Naive thymus-derived CD8-positive, alpha-beta T cell (primary cell): ENCODE results near the gene RAPGEF1. TPM values are rescaled to one million over a fixed set of nuclear protein-coding genes. Genes with fewer than 3 reads are reported as not detected.
A peak's percentile ranks its signal among the peaks of the same experiment; 100 is the strongest.

Experiments used
- ATAC-seq, 2 donors: fragments of 150-1000 bp; cut with Tn5 transposase in 1 of 2; sonication (Bioruptor Pico), chemical (Tn5 transposase) in 1 of 2; 1 replicate in 1 of 2; 2 replicates in 1 of 2; pipeline ENCODE4 v1.10.0; 2021; ENCODE audit warnings: mild to moderate bottlenecking in 2 of 2, moderate library complexity in 2 of 2
- POLR2A ChIA-PET: fragments of 350-600 bp; sonication (Branson Sonifier 250); formaldehyde crosslinking; loops from one replicate; lab custom pipeline; 2021; ENCODE audit warnings: antibody characterized with exemption; lab: Charles Lee
- DNase-seq, 10 donors: peaks; one replicate each; pipeline versions ENCODE4 v3.0.0 to v3.0.0-alpha.2; 2020 to 2022
- H3K27ac Mint-ChIP-seq, 10 donors: one replicate each; pipeline ENCODE4 v1.8.0; 2020 to 2022; ENCODE audit warnings: mild to moderate bottlenecking in 10 of 10, mixed read lengths in 10 of 10, moderate library complexity in 4 of 10, inconsistent platforms in 1 of 10
- H3K27me3 Mint-ChIP-seq, 5 donors: one replicate each; pipeline ENCODE4 v1.8.0; 2021 to 2022; ENCODE audit warnings: mixed read lengths in 5 of 5
- H3K36me3 Mint-ChIP-seq, 3 donors: one replicate each; pipeline ENCODE4 v1.8.0; 2020 to 2022; ENCODE audit warnings: mixed read lengths in 3 of 3, mild to moderate bottlenecking in 2 of 3, inconsistent platforms in 1 of 3
- H3K4me1 Mint-ChIP-seq, 4 donors: one replicate each; pipeline ENCODE4 v1.8.0; 2021 to 2022; ENCODE audit warnings: mixed read lengths in 4 of 4
- H3K4me3 Mint-ChIP-seq, 10 donors: one replicate each; pipeline ENCODE4 v1.8.0; 2020 to 2022; ENCODE audit warnings: mild to moderate bottlenecking in 10 of 10, mixed read lengths in 10 of 10, moderate library complexity in 6 of 10, inconsistent platforms in 1 of 10
- H3K9me3 Mint-ChIP-seq, 9 donors: one replicate each; pipeline ENCODE4 v1.8.0; 2020 to 2022; ENCODE audit warnings: mixed read lengths in 9 of 9, mild to moderate bottlenecking in 3 of 9, inconsistent platforms in 1 of 9, moderate library complexity in 1 of 9
- polyA plus RNA-seq, 3 donors: library from polyadenylated mRNA; unstranded; fragments of 300-500 nt; fragmentation: Illumina TruSeq; gene quantifications; one replicate each; pipeline ENCODE4 v1.2.3, GENCODE V29; 2021
- total RNA-seq, 8 experiments: library from RNA in 2 of 8; stranded (reverse) in 2 of 8; gene quantifications; one replicate each; pipeline ENCODE4 v1.2.3 and lab custom pipeline; 2021 to 2026

Gene RAPGEF1
- total and polyA plus RNA-seq, 5 experiments from 2014 or later = 1.6 to 94.7 (median 9.0) TPM

DNA sequence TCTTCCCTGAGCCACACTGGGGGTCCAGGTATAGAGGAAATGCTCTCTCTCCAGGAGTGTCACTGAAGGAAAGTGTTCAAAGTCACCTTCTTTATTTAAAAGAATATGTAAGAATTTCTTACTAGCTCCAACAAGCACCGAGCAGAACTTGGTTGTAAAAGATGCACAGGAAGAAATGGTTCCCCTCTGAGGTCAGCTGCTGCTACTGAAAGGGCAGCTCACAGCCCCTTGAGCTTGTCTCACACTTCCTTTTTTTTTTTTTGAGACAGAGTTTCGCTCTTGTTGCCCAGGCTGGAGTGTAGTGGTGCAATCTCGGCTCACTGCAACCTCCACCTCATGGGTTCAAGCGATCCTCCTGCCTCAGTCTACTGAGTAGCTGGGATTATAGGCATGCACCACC is 117.4 kb downstream of the RAPGEF1 start:
- H3K27ac Mint-ChIP-seq = peak overlapping the region in 2 of 10 donors; percentile 6 to 18
- H3K9me3 Mint-ChIP-seq = no peaks in the 10 kb centered on the region
- peaks cover 0 to 80% (median 21%) of the 10 kb centered on the region in 3 donors for H3K36me3 Mint-ChIP-seq
- DNase-seq = no peak
- ATAC-seq = no peak
- no peak overlapping the region for H3K4me3 Mint-ChIP-seq
- H3K4me1 Mint-ChIP-seq = peaks cover 0 to 48% (median 6%) of the 10 kb centered on the region in 4 donors
- no peaks in the 10 kb centered on the region for H3K27me3 Mint-ChIP-seq
- POLR2A ChIA-PET = interaction anchor here (0.8 kb wide), 1 partner anchor 116 kb away, joined by 3 read pairs; no protein-coding TSS in a partner anchor

DNA sequence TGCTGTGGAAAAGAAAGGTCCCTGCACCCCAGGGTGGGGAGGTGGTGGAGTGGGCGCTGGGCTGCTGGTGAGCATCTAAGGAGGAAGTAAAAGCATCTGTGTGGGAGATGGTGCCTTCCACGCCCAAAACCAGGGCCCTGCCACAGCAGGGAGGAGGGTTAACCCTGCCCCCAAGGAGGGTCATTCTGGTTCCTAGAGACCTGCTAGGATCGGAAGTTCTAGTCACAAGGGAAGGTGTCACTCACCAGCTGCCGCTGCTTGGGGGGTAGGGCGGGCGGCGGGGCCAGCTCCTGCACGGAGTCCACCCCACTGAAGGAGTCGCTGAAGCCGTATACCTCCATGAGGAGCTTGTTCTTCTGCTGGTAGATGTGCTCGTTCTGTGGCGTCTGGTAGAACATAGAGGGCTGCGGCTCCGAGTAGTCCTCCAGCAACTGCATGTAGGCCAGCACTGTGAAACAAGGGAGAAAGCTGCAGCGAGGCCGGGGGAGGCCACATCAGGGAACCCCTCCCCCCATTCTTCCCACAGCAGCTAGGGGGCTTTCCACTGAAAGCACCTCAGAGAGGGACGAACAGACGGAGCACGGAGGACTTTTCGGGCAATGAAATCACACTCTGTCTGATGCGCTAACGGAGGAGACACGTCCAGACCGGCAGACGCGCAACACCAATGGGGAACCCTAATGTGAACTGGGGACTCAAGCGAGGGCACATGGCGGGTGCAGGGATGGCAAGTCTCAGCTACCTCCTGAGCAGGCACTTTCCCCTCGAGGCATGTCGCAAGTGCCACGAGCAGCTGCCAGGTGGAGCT is 118.1 kb downstream of the RAPGEF1 start:
- peaks cover 0 to 44% (median 3%) of the 10 kb centered on the region in 4 donors for H3K4me1 Mint-ChIP-seq
- H3K27me3 Mint-ChIP-seq = no peaks in the 10 kb centered on the region
- POLR2A ChIA-PET = interaction anchor here (0.8 kb wide), 1 partner anchor 117 kb away, joined by 3 read pairs; no protein-coding TSS in a partner anchor
- no peaks in the 10 kb centered on the region for H3K9me3 Mint-ChIP-seq
- H3K27ac Mint-ChIP-seq = peak overlapping the region in 6 of 10 donors; percentile 33 to 83 (median 69)
- ATAC-seq (no peak), DNase-seq (no peak)
- H3K4me3 Mint-ChIP-seq = peak overlapping the region in 1 of 10 donors; percentile 24
- peaks cover 0 to 81% (median 21%) of the 10 kb centered on the region in 3 donors for H3K36me3 Mint-ChIP-seq

DNA sequence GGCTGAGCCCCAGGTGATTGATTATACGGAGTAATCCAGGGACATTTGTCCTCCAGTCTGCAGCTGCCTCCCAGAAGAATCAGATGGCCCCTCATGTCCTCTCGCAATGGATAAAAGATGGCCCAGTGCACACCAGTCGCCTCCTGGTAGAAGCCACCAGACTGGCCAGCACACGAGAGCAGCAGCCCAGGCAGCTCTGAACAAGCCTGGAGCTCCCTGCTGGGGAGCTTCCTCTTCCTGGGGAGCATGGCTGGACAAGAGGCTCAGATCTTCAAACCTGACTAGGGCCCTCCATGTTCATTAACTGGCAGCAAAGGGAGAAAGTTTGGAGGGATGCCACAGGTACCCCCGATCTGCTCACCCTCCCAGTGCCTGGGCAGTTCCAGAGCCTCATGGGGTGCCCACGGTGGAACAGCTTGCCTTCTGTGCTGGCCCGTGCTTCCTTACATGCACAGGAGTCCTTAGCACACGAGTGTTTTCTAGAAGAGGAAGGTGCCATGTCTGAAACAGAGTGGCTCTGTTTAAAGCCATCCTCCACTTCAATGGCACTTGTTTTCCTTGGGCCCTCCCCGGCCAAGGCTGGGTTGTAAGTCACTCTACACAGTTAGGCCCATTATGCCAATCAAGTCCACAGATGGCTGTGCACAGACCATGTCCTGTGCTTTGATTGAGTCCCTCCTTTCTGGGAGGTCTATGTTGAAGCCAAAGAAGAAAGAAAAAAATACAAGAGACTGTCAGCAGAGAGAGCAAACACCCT is 118.9 kb downstream of the RAPGEF1 start:
- ATAC-seq (no peak), DNase-seq (no peak)
- POLR2A ChIA-PET = no interaction called here
- peaks cover 0 to 44% (median 4%) of the 10 kb centered on the region in 4 donors for H3K4me1 Mint-ChIP-seq
- no peaks in the 10 kb centered on the region for H3K27me3 Mint-ChIP-seq
- peak overlapping the region in 5 of 10 donors; percentile 11 to 83 (median 75) for H3K27ac Mint-ChIP-seq
- H3K4me3 Mint-ChIP-seq = peak overlapping the region in 1 of 10 donors; percentile 24
- H3K9me3 Mint-ChIP-seq = no peaks in the 10 kb centered on the region
- peaks cover 0 to 82% (median 17%) of the 10 kb centered on the region in 3 donors for H3K36me3 Mint-ChIP-seq

DNA sequence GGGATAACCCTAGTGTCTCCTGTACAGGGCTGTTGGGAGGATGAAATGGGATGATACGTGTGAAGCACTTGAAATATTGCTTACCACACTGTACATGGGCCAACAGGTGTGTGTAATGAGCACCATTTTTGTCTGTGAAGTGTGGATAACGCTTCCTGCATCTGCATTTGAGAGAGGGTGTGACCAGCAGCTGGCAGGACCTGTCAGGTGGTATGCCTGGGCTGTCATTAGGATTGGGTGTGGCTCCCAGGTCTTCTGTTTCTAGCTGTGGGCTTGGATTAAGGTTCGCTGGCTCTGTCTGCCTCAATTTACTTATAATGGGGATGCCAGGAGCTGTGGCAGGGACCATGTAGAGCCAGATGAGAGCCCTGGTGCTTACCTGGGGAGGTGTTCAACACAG is 120.2 kb downstream of the RAPGEF1 start:
- Mint-ChIP-seq H3K27ac (no peak overlapping the region), H3K4me3 (no peak overlapping the region)
- POLR2A ChIA-PET = no interaction called here

DNA sequence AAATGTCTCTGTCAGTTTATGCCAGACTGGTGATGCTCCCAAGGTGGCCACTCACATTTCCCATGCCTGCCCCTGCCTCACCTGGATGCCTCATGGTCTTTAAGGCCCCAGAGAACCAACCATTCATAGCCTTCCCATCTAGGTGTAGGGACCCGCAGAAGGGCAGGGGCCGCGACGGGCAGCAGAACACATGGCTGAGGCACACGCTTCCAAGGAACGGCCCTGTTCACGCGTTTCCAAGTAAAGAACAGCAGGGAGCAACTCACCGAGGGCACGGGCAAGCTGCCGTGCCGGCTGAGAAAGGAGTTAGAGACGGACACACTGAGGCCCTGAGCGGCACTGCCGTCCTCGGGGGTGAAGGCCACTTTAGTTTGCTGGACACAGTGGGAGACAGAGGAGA is 121.1 kb downstream of the RAPGEF1 start:
- Mint-ChIP-seq H3K27me3 (no peaks in the 10 kb centered on the region), H3K36me3 (peaks cover 0 to 74% (median 16%) of the 10 kb centered on the region in 3 donors), H3K9me3 (no peaks in the 10 kb centered on the region), H3K4me1 (peaks cover 0 to 27% (median 5%) of the 10 kb centered on the region in 4 donors), H3K4me3 (no peak overlapping the region), H3K27ac (peak overlapping the region in 2 of 10 donors; percentile 34 to 35)
- DNase-seq (no peak), ATAC-seq (no peak)
- POLR2A ChIA-PET = no interaction called here

More for the DNA sequence above, 120.2 kb downstream of the RAPGEF1 start:
- ATAC-seq (no peak), DNase-seq (no peak)
- H3K4me1 Mint-ChIP-seq = peaks cover 0 to 31% (median 5%) of the 10 kb centered on the region in 4 donors
- H3K36me3 Mint-ChIP-seq = peaks cover 0 to 77% (median 17%) of the 10 kb centered on the region in 3 donors
- no peaks in the 10 kb centered on the region for H3K27me3 Mint-ChIP-seq
- H3K9me3 Mint-ChIP-seq = no peaks in the 10 kb centered on the region

DNA sequence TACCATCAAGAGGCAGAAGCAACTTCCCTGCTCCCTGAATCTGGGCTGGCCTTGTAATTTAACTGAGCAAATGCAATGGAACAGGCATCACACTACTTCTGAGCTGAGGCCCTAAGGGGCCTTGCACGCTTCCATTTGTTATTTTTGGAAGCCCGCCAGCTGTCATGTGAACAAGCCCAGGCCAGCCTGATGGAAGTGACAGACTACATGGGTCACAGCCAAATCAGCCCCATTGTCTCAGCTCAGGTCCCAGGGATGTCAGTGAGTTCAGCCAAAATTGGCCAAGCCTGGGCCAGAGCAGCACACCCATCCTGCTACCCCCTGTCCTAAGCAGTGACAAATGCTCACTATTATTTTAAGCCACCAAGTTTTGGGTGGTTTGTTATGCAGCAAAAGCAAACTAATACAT is 121.8 kb downstream of the RAPGEF1 start:
- Mint-ChIP-seq H3K27me3 (no peaks in the 10 kb centered on the region), H3K4me3 (no peak overlapping the region), H3K27ac (peak overlapping the region in 2 of 10 donors; percentile 31 to 35), H3K4me1 (peaks cover 0 to 24% (median 6%) of the 10 kb centered on the region in 4 donors), H3K36me3 (peaks cover 0 to 74% (median 21%) of the 10 kb centered on the region in 3 donors), H3K9me3 (no peaks in the 10 kb centered on the region)
- POLR2A ChIA-PET = no interaction called here
- DNase-seq = no peak
- no peak for ATAC-seq

DNA sequence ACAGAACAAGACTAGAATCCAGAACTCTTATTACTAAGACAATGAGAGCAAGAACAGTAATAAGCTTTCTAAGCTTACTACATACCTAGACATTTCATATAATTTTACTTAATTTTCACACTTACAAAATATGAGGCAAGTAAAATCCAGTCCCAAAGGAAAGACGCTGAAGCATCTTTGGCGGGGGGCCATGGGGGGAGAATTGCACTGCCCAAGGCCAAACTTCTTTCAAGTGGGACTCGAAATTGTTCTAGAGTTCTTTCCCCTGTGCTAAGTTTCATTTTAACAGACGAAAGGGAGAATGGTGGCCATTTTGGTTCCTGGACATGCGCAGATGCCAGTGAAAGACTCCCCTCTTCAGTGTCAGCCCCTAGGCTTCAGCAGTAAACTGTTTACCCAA is 122.3 kb downstream of the RAPGEF1 start:
- DNase-seq = no peak
- POLR2A ChIA-PET = no interaction called here
- no peaks in the 10 kb centered on the region for H3K27me3 Mint-ChIP-seq
- no peak overlapping the region for H3K4me3 Mint-ChIP-seq
- H3K27ac Mint-ChIP-seq = no peak overlapping the region
- peaks cover 0 to 23% (median 6%) of the 10 kb centered on the region in 4 donors for H3K4me1 Mint-ChIP-seq
- no peaks in the 10 kb centered on the region for H3K9me3 Mint-ChIP-seq
- peaks cover 0 to 76% (median 21%) of the 10 kb centered on the region in 3 donors for H3K36me3 Mint-ChIP-seq
- ATAC-seq = no peak

DNA sequence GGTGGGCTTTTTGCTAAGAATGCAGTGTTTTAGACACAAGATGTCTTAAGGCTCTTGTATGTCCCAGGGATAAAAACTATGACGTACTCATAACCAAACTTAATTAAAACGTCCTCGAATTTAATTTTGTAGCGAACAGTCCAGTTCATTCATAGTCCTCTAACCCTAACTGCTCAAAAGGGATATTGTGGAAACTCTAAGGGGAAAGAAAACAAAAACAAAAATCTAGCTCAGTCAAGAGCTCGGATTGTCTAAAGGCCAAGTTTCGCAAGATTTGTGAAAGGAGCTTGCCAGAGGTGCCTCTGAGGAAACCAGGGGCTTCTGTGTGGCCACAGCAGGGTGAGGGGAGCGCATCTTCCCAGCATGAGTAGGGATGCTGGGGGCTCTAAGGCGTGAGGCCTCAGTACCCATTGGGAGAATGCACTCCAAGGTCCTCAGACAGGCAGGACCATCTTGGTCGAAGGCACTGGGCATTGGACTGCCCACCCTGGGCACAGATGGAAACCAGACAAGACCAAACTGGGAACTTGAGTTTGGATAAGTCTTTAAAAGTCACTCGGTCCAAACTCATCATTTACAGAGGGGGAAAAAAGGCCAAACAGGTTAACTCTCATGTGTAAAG is 122.8 kb downstream of the RAPGEF1 start:
- Mint-ChIP-seq H3K4me1 (peaks cover 0 to 19% (median 6%) of the 10 kb centered on the region in 4 donors), H3K9me3 (no peaks in the 10 kb centered on the region), H3K27me3 (no peaks in the 10 kb centered on the region), H3K4me3 (no peak overlapping the region), H3K27ac (no peak overlapping the region), H3K36me3 (peaks cover 0 to 77% (median 21%) of the 10 kb centered on the region in 3 donors)
- ATAC-seq (no peak), DNase-seq (no peak)
- POLR2A ChIA-PET = no interaction called here

DNA sequence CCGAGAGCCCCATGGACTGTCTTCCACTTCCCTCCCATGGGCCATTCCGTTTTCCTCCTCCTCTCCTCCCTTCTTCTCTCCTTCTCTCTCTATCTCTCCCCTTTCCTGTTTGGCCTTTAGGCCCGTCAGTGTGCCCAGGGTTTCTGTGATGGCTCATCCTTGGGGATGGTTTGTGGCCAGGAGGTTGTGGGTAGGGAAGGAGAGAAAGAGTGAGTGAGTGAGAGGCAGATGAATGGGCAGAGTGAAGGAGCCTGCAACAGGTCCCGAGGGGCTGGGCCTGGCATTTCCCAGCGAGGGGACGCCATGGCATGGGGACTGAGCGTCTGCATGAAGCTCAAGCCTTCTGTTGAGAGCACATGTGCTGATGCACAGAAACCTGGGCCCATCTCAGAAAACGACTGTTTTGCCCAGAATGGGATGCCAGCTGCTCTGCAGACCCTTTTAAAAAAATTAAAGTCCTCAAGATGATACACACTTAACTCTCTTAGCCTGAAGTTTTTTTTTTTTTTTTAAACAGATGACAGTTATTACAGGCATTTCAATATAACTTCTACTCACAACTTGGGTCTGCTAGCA is 125.4 kb downstream of the RAPGEF1 start:
- Mint-ChIP-seq H3K27me3 (no peaks in the 10 kb centered on the region), H3K36me3 (peaks cover 0 to 71% (median 12%) of the 10 kb centered on the region in 3 donors), H3K4me1 (peaks cover 0 to 8% (median 7%) of the 10 kb centered on the region in 4 donors), H3K27ac (no peak overlapping the region), H3K4me3 (no peak overlapping the region), H3K9me3 (no peaks in the 10 kb centered on the region)
- POLR2A ChIA-PET = interaction anchor here (0.6 kb wide), 1 partner anchor 707 kb away, joined by 5 read pairs; no protein-coding TSS in a partner anchor
- DNase-seq (no peak), ATAC-seq (no peak)

DNA sequence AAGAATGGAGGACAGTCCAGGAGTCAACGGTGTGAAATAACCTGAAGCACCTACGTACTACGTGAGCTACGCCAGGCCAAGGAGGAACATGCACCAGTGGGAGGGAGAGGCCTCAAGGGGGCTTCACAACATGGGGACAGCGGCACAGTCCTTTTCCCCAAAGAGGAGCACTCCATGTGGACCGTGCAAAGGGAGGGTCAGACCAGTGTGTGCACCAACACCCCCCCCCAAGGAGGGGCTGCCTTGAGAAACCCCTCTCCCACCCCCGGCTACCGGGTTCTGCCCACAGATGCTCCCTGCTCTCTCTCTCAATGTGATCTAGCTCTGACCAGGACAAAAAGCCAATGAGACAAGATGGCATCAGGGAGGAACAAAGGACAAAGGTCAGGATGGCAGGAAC is 126.0 kb downstream of the RAPGEF1 start:
- no peaks in the 10 kb centered on the region for H3K27me3 Mint-ChIP-seq
- H3K27ac Mint-ChIP-seq = peak overlapping the region in 1 of 10 donors; percentile 37
- H3K36me3 Mint-ChIP-seq = peaks cover 0 to 66% (median 12%) of the 10 kb centered on the region in 3 donors

DNA sequence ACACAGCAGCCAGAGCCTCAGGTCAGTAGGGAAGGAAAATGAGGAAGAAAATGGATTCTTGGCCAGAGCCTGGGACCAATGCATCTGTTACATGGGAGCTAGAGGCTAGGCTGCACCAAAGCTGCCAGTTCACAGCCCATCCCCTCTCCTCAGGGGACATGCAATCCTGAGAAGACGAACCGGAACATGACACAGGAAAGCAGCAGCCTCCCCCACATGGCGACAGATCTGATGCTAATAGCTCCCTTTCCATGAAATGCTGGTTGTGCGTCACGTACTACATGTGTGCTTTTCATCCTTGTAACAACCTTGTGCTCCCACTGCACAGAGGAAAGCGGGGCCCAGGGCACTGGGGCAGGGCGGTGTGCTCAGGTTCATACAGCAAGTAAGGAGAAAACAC is 127.0 kb downstream of the RAPGEF1 start:
- Mint-ChIP-seq H3K27ac (peak overlapping the region in 1 of 10 donors; percentile 67), H3K36me3 (peaks cover 0 to 60% (median 12%) of the 10 kb centered on the region in 3 donors)
- POLR2A ChIA-PET = no interaction called here

More for the DNA sequence above, 126.0 kb downstream of the RAPGEF1 start:
- POLR2A ChIA-PET = no interaction called here
- DNase-seq (no peak), ATAC-seq (no peak)
- Mint-ChIP-seq H3K9me3 (no peaks in the 10 kb centered on the region), H3K4me3 (no peak overlapping the region), H3K4me1 (peaks cover 0 to 8% (median 7%) of the 10 kb centered on the region in 4 donors)

More for the DNA sequence above, 127.0 kb downstream of the RAPGEF1 start:
- Mint-ChIP-seq H3K27me3 (no peaks in the 10 kb centered on the region), H3K9me3 (no peaks in the 10 kb centered on the region), H3K4me1 (peaks cover 0 to 7% (median 6%) of the 10 kb centered on the region in 4 donors), H3K4me3 (no peak overlapping the region)
- DNase-seq = no peak
- ATAC-seq = no peak
